ENCODE results near the gene DUS2. TPM values are rescaled to one million over a fixed set of nuclear protein-coding genes. Genes with fewer than 3 reads are reported as not detected.
A peak's percentile ranks its signal among the peaks of the same experiment; 100 is the strongest.
"Not testable (repeated sequence)": the region's sequence is repeated elsewhere in the genome, so short reads cannot be mapped to it uniquely, and the experiment has no call there.

DUS2 gene
- total RNA-seq, 4 donors from 2014 or later, result 9.2 to 13.1 (median 11.2) TPM

DNA sequence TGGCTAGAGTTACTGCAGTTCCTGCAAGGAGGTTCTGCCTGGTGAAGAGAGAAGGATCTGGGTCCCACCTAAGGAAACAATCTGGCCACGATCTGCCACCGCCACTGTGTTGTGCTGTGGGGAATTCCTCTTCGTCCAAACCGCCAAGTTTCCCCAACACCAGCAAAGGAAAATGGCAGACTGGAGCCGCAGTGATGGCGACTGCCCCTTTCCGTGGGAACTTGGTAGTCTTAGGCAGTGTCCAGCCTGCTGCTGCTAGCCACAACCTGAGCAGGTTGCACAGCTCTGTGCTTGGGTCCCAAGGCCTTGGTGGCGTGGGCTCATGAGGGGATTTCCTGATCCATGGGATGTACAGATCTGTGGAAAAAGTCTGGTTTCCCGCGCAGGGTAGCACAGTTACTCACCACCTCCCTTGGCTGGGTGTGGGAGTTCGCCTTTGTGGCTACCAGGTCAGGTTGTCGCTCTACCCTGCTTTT is 90.7 kb downstream of the DUS2 start:
- peaks cover 0 to 7% of the 10 kb centered on the region in 2 donors for H3K9me3 ChIP-seq

DNA sequence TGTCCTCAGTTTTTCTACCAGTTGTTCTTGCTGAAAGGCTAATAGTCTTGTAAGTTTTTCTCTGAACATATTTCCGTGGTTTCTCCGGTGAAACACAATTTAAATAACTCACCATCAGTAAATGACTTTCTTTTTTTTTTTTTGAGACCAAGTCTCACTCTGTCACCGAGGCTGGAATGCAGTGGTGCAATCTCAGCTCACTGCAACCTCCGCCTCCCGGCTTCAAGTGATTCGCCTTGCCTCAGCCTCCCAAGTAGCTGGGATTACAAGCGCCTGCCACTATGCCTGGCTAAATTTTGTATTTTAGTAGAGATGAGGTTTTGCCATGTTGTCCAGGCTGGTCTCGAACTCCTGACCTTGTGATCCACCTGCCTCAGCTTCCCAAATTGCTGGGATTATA is 91.9 kb downstream of the DUS2 start:
- H3K9me3 ChIP-seq; in situ Hi-C loops (cut with MboI; ENCODE audit: low pct_ligation_motif_present in 1 of 4, low pct_unique_long_range_greater_than_20kb in 1 of 4, low sequenced_read_pairs in 3 of 4); H3K27ac ChIP-seq; H3K36me3 ChIP-seq; H3K4me3 ChIP-seq; DNase-seq; intact Hi-C loops (cut with DNase I; ENCODE audit: low total_unique reads); H3K27me3 ChIP-seq: not testable (repeated sequence)
- 90 to 100% methylated on average over 3 to 8 of the region's 8 CpGs for WGBS, 2 donors (ENCODE audit: low coverage in 1 of 2)
- peaks cover 0 to 21% (median 0%) of the 10 kb centered on the region in 4 donors for H3K4me1 ChIP-seq

More for the DNA sequence above, 90.7 kb downstream of the DUS2 start:
- TF ChIP-seq POLR2A (IDR thresholded peaks at IDR 0.05) (no peak), POLR2AphosphoS5 (IDR thresholded peaks at IDR 0.05) (no peak), EP300 (IDR thresholded peaks at IDR 0.05; ENCODE audit: low read depth) (no peak)
- TF ChIP-seq, protein P1, sequence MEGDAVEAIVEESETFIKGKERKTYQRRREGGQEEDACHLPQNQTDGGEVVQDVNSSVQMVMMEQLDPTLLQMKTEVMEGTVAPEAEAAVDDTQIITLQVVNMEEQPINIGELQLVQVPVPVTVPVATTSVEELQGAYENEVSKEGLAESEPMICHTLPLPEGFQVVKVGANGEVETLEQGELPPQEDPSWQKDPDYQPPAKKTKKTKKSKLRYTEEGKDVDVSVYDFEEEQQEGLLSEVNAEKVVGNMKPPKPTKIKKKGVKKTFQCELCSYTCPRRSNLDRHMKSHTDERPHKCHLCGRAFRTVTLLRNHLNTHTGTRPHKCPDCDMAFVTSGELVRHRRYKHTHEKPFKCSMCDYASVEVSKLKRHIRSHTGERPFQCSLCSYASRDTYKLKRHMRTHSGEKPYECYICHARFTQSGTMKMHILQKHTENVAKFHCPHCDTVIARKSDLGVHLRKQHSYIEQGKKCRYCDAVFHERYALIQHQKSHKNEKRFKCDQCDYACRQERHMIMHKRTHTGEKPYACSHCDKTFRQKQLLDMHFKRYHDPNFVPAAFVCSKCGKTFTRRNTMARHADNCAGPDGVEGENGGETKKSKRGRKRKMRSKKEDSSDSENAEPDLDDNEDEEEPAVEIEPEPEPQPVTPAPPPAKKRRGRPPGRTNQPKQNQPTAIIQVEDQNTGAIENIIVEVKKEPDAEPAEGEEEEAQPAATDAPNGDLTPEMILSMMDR (IDR thresholded peaks at IDR 0.05), result no peak
- Histone ChIP-seq H3K27me3 (no peaks in the 10 kb centered on the region), H3K4me3 (no peak overlapping the region), H3K4me1 (peaks cover 0 to 21% (median 0%) of the 10 kb centered on the region in 4 donors), H3K36me3 (no peaks in the 10 kb centered on the region), H3K27ac (no peak overlapping the region)
- in situ Hi-C loops (cut with MboI; ENCODE audit: low pct_ligation_motif_present in 1 of 4, low pct_unique_long_range_greater_than_20kb in 1 of 4, low sequenced_read_pairs in 3 of 4), result no loop called here
- intact Hi-C loops (cut with DNase I; ENCODE audit: low total_unique reads), result no loop called here
- no peak for DNase-seq
- WGBS, 2 donors (ENCODE audit: low coverage in 1 of 2), result 97% methylated on average over 12 of the region's 12 CpGs; no CpG with 5 or more reads in 1 of the 2 donors

DNA sequence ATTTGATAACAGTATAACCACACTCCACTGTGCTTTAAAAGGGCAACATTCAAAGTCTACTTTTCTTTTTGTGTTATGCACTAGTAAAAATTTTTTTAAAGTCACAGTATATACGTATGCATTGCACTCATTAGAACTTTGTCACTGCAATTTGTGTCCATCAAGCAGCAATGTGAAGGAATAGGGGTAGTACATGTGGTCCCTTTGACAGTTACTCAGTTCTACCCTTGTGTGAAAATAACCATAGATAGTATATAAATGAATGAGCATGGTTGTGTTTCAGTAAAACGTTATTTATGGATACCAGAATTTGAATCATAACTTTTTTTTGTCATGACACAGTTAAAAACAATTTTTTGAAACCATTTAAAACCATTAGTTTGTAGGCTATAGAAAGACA is 92.8 kb downstream of the DUS2 start:
- TF ChIP-seq POLR2A (IDR thresholded peaks at IDR 0.05) (no peak), POLR2AphosphoS5 (IDR thresholded peaks at IDR 0.05) (no peak), EP300 (IDR thresholded peaks at IDR 0.05; ENCODE audit: low read depth) (no peak)
- TF ChIP-seq, protein P1 (IDR thresholded peaks at IDR 0.05), result no peak
- in situ Hi-C loops (cut with MboI; ENCODE audit: low pct_ligation_motif_present in 1 of 4, low pct_unique_long_range_greater_than_20kb in 1 of 4, low sequenced_read_pairs in 3 of 4) (no loop called here), intact Hi-C loops (cut with DNase I; ENCODE audit: low total_unique reads) (no loop called here)
- Histone ChIP-seq H3K36me3 (no peaks in the 10 kb centered on the region), H3K27ac (no peak overlapping the region), H3K4me1 (peaks cover 0 to 21% (median 0%) of the 10 kb centered on the region in 4 donors), H3K27me3 (no peaks in the 10 kb centered on the region), H3K9me3 (peaks cover 0 to 2% of the 10 kb centered on the region in 2 donors), H3K4me3 (no peak overlapping the region)
- WGBS, 2 donors (ENCODE audit: low coverage in 1 of 2), result 51 to 74% methylated on average over 2 of the region's 2 CpGs
- DNase-seq, result no peak

DNA sequence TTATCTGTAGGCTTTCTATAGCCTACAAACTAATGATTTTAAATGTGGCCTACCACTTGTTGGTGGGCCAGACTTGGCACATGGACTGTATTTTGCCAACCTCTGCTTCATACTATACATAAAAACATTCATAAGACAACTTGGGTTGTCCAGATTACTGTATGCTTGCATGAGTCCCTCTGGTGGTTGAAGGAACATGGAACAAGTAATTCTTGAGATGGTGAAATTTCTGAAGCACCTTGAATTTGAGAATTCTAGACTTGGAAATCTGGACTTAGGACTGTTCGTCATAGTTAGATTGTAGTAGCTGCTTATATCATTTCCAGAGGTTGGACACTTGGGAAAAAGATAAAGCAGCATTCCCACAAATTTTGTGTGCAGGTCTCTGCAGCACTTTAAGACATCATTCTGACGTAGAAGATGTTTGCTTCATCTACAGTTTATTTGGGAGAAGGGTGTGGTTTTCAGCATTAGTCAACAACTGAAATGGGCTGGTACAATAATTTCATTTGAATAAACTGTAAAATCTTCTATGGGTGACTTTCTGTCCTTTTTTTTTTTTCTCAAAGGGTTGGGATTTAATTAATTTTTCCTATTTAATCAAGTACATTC is 93.3 kb downstream of the DUS2 start:
- 67 to 75% methylated on average over 1 to 2 of the region's 2 CpGs for WGBS, 2 donors (ENCODE audit: low coverage in 1 of 2)
- in situ Hi-C loops (cut with MboI; ENCODE audit: low pct_ligation_motif_present in 1 of 4, low pct_unique_long_range_greater_than_20kb in 1 of 4, low sequenced_read_pairs in 3 of 4), result no loop called here

More for the DNA sequence above, 93.3 kb downstream of the DUS2 start:
- H3K27ac ChIP-seq, result no peak overlapping the region
- H3K4me1 ChIP-seq, result peaks cover 0 to 21% (median 0%) of the 10 kb centered on the region in 4 donors
- DNase-seq, result no peak
- H3K9me3 ChIP-seq, result no peaks in the 10 kb centered on the region
- no peak for TF ChIP-seq EP300 (IDR thresholded peaks at IDR 0.05; ENCODE audit: low read depth)
- no peak for TF ChIP-seq POLR2A (IDR thresholded peaks at IDR 0.05)
- TF ChIP-seq, protein P1 (IDR thresholded peaks at IDR 0.05), result peak; percentile 41 to 49 (median 44)
- no peak for TF ChIP-seq POLR2AphosphoS5 (IDR thresholded peaks at IDR 0.05)
- no peak overlapping the region for H3K4me3 ChIP-seq
- H3K27me3 ChIP-seq, result no peaks in the 10 kb centered on the region
- H3K36me3 ChIP-seq, result no peaks in the 10 kb centered on the region
- intact Hi-C loops (cut with DNase I; ENCODE audit: low total_unique reads), result no loop called here
